ENCODE measurements around the gene PPIF.

DNA sequence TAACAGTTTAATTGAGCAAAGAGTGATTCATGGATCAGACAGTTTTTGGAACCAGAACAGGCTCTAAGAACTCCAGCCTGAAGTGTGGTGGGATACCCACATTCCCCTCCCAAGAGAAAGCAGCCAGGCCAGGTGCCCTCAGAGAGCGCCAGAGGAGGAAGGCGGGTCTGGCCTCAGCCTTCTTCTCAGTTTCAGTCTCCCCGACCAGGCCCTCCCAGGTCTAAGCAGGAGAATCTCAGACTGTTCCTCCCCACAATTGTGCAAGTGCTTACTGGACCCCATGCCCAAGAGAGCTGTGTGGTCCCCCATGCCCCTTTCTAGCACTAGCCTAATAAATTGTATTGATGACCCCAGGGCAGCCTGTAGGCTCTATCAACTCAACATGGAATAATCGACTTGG is 25.6 kb downstream of the PPIF start:
- TF ChIP-seq, protein P1, sequence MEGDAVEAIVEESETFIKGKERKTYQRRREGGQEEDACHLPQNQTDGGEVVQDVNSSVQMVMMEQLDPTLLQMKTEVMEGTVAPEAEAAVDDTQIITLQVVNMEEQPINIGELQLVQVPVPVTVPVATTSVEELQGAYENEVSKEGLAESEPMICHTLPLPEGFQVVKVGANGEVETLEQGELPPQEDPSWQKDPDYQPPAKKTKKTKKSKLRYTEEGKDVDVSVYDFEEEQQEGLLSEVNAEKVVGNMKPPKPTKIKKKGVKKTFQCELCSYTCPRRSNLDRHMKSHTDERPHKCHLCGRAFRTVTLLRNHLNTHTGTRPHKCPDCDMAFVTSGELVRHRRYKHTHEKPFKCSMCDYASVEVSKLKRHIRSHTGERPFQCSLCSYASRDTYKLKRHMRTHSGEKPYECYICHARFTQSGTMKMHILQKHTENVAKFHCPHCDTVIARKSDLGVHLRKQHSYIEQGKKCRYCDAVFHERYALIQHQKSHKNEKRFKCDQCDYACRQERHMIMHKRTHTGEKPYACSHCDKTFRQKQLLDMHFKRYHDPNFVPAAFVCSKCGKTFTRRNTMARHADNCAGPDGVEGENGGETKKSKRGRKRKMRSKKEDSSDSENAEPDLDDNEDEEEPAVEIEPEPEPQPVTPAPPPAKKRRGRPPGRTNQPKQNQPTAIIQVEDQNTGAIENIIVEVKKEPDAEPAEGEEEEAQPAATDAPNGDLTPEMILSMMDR (IDR thresholded peaks at IDR 0.05): no peak
- no peak for TF ChIP-seq POLR2A (IDR thresholded peaks at IDR 0.05)

Measured in testis (tissue), 2 donors.